NCI-H146 treated with DMSO at 0.1 percent for 48 hours (cell line): Measurements from ENCODE around the gene ULK4.
"Not testable (repeated sequence)": the region's sequence is repeated elsewhere in the genome, so short reads cannot be mapped to it uniquely, and the experiment has no call there.

Experiments
- DNase-seq: peaks from one replicate; lab custom pipeline; 2025; ENCODE audit not compliant: unreplicated experiment; lab: John Stamatoyannopoulos, UW

The ULK4 gene

DNA sequence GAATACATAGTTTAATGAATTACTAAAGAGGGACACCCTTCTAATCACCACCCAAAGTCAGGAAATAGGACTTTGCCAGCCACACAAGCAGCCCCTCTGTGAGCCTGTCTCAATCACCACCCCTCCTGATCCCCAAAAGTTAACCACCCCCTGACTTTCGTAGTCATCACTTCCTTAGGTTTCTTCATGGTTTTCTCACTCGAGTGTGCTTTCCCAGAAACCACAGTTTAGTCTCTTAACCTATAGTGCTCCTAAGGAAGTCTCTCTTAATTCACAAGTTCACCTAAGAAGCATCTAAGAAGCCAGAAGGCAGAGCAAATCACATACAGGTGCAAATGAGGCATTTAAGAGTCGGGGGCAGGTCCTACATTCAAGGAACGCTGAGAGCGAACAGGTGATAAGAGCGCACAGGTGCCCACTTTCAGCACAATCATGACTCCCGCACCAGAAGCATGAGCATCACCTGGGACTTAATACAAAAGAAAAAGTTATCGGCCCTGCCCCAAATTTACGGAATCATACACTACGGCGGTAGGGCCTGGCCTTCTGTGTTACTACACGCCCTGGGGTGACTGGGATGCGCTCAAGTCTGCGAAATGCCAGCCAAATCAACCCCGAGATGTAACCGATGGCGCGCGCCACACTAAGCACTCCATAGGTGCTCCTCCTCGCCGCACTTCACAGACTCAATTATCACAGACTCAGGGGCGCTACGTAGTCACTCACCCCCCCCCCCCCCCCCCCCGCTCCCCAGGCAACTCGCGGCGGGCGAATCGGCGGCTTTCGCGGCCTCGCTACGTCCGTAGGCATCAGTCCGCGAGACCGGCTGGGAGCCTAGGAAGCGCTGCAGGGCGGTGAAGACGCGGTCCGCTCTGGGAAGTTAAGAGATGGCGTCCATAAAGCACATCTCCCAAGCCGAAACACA is 815 bp downstream of the ULK4 start:
- peak; percentile 1 for DNase-seq

DNA sequence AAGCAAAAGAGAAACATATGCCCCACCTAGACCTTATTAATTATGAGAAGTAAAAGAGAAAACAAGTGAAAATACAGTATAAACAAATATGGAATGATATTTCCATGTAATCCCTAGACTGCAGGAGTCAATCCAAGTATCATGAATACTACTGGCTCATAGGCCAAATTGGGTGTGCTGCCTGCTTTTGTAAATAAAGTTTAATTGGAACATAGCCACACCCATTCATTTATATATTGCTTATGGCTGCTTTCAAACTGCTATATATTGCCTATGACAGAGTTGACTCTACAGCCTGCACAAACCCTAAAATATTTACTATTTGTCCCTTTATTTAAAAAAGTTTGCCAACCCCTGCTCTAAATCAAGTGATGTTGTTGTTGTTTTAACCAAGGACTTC is 5.3 kb downstream of the ULK4 start:
- no peak for DNase-seq

DNA sequence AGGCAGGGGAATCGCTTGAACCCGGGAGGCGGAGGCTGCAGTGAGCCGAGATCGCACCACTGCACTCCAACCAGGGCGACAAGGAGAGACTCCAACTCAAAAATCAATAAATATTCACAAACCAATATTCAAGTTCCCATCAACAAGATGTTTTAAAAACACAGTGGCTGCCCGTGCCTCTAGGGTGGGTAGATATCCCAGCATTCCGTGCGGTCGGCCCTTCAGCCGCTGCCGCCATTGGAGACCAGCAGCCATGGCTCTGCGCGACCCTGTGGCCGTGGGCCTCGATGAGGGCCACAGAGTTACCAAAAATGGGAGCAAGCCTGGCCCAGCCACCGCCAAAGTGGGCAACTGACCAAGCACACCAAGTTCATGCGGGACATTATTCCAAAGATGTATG is 6.7 kb downstream of the ULK4 start:
- no peak for DNase-seq

DNA sequence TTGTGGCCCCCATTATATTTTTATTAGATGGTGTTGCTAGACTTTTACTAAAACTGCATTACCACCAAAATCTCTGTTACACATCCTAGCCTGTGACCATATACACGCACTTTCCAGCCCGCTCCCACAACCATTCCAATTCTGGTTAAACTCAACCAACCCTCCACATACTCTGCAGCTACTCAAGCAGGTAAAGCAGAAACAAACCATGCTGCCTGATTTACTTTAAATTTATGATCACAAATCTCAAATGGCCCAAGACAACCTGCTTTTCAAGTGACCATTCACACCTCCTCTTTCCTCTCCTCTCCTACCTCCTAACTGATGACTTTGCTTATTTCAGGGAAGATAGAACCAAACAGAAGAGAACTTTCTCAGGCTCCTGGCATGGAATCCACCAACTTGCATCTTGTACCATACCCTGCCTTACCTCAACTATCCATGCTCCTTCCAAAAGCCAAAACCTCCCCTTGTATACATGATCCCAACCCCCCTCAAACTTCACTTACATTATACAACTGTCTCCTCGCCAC is 18.5 kb downstream of the ULK4 start:
- DNase-seq = no peak

DNA sequence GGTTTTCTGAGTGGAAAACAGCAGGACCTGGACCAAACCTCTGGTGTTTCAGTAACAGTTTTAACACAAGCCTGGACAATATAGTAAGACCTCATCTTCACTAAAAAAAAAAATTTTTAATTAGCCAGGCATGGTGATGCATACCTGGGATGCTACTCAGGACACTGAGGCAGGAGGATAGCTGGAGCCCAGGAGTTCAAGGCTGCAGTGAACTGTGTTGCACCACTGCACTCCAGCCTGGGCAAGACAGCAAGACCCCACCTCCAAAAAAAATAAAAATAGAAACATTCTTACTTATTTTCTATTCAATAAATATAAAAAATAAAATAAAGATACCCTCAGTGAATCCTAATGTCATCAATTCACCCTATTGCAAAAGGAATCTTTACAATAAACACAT is 21.5 kb downstream of the ULK4 start:
- DNase-seq = no peak

DNA sequence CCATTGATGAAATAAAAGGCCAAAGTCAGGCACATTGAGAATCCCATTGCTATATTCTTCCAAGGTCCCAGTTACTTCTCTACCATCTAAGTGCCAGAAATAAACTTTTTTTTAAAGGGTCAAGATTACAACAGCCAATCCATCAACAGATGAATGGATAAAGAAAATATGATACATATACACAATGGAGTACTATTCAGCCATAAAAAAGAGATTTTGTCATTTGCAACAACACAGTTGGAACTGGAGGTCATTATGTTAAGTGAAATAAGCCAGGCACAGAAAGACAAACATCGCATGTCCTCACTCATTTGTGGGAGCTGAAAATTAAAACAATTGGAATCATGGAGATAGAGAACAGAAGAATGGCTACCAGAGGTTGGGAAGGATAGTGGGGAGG is 25.5 kb downstream of the ULK4 start:
- DNase-seq = no peak

DNA sequence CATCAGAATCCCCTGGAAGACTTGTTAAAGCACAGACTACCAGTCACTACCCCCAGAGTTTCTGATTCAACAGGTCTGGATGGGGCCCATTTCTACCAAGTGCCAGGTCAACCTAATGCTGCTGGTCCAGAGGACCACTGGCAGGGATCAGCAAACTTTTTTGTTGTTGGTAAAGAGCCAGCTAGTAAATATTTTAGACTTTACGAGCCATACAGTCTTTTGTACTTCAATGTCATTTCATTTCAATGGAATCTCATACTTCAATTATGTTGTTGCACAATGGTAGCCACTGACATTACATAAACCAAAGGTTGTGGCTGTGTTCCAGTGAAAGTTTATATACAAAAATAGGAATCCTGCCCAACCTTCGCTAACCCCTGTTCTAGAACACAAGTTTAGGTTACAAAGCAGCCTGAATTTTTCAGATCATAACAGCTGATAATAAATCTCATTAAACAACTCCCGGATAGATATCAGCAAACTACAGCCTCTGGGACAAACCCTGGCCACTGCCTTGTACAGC is 28.7 kb downstream of the ULK4 start:
- DNase-seq = no peak

DNA sequence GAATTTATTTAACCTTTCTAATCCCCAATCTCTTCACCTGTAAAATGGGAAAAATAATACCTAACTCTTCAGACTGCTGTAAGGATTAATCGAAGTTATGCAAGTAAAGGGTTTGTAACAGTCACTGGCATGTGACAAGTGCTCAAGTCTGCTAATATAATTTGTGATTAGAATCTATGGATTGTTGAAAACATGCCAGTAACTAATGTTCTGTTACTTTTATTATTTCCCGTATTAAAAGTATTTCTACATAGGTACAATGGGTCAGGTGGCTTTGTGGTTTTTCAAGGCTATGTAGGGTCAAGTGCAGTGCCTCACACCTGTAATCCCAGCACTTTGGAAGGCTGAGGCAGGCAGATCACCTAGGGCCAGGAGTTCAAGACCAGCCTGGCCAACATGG is 29.4 kb downstream of the ULK4 start:
- no peak for DNase-seq

DNA sequence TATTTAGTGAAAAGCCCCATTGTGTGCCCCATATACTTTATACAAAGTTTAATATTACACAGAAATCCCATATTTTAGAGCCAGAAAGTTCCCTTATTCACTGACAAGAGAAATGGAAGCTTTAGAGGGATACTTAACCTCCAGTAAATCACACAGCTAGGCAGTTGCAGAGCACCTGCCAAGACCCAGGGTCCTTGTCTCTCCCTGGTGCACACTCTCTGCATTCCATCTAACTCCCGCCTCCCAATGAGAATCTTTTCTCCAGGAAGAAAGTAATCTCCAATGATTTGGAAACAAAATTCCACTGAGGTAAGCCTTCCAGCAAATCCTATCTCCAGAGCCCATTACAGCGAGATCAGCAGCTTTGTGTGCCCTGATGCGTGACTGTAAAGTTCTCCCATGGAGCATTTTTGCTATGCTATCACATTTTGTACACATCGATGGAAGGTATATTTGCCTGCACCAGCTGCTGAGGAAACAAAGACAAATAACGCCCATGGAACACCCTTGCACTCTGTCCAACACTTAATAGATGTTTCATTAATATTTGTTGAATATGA is 41.4 kb downstream of the ULK4 start:
- no peak for DNase-seq

DNA sequence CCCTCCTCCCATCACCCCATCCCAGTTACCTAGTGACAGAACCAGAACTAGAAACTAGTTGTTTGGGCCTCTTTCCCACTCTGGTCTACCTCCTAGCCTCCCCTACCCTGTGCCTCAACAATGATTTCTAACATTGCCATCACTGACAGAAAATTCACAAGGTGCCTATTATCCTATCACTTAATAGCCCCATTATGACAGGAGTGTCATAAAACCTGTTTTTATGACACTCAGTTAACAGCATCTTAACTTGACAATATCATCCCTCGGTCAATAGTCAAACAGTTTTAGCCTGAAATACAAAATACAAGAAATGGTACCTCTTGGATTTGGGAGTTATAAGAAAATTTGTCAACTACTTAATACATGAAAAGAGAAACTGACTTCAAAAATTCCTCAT is 46.5 kb downstream of the ULK4 start:
- no peak for DNase-seq

DNA sequence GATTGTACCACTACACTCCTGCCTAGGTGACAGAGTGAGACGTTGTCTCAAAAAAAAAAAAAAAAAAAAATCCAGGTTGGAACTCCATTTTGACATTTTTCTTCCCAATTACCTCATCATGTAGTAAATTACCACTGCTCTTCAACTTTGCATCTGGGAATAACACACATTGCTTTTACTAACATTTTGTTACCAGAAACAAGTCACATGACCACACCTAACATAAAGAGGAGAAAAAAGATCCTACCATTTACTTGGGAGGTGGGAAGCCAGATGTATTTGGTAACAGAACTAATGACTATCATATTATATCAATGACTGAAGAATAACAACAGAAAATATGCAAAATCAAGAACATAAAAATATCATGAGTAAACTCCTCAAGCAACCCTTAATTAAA is 49.6 kb downstream of the ULK4 start:
- no peak for DNase-seq

DNA sequence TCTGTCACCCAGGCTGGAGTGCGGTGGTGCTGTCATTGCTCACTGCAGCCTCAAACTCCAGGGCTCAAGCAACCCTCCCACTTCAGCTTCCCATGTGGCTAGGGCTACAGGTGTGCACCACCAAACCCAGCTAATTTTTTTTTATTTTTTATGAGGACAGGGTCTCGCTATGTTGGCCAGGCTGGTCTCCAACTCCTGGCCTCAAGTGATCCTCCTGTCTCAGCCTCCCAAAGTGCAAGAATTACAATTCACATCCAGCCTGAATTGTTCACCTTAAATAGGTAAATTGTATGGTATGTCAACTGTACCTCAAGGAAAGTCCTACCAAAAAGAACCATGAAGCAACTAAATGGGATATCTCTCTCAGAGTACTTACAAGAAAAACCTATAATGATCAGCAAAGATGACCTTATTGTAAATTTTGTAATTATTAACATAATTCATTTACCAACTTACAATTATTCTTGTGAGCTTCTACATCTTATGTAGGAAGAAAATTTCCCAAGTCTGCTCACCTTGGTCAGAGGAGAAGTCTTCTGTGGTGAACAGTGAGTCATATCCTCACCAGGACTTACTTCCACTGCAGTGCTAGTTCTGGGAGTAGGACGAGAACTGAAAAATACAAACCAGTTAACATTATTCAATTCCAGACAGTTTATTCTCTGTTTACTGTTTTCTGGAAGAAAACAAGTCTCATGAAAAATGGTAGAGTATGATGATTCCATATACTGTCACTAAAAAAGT is 54.4 kb downstream of the ULK4 start:
- no peak for DNase-seq

DNA sequence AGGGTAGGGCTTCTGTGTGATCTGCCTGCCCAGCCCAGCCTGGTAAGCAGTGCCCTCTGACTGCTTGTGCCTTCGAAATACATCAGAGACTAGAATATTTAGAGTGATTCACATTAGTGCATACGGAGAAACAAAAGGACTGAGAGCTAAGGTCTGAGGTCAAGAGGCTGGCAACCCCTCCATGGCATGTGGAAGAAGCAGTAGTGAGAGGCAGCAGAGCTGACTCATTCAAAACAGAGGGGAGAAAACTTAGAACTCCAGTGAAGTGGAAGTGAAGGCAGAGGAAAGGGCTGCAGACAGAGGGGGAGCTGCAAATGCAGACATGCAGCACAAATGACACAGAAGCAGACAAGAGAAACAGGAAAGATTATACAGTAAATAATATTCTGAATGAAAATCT is 61.6 kb downstream of the ULK4 start:
- DNase-seq = no peak

DNA sequence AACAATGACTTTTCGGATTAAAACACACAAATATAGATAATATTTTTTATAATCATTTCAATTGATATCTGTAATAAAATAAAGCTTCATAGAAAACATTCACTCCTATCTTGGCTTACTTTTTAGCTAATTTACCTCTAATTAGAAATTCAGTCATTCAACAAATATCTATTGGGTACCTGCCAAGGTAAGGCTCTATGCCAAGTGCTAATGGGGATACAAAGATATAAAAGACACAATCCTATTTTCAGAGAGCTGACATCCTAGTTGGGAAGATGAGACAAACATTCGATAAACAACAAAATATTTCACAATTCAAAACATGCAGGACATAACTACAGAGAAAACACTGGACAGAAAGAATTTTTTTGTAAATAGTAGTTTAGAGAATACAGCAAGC is 63.3 kb downstream of the ULK4 start:
- no peak for DNase-seq

DNA sequence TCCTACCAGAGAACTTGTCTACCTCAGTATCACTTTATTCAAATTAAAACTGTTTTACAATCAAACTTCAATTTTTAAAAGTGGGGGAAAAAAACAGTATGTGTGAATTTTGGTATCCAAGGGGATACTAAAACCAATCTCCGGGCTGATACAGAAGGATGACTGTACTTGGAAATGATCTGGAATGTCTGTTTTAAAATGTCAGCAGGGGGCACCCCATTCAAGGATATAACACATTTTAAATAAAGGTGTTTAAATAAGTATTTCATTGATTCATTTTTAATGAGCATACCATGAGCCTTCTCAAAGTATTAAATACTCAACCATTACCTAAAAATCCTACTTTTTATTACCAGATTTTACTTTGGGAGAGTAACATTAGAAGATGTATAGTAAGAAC is 67.9 kb downstream of the ULK4 start:
- DNase-seq = no peak

DNA sequence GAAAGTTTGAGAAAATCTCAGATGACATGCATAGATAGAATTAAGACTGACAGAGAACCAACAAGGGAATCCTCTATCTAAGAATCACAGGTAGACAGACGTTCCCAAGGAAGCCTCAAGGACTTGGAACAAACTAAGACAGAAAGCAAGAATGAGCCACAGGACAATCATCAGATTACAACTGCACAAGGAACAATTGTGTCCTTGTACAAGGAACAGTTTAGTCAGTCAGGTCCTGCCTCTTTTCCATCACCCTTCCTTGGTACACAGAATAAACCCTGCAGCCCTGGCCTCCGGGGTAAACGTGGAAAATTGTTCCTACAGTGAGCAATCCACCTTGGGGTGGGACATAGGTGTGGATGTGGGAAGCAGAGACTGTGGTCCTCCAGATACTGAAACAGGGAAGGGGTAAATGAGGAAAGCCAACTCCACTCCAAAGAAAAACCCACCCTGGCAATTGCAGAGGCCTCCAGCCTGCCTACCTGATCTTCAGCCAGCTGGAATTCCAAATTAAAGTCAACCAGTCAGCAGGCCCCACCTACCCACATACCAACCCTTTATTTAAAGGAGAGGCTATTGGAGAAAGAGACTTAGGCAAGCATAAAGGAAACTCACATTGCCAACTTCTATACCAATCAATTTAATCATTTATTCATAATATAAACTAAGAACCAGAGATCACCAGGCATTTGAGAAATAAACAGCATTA is 73.4 kb downstream of the ULK4 start:
- DNase-seq = no peak

DNA sequence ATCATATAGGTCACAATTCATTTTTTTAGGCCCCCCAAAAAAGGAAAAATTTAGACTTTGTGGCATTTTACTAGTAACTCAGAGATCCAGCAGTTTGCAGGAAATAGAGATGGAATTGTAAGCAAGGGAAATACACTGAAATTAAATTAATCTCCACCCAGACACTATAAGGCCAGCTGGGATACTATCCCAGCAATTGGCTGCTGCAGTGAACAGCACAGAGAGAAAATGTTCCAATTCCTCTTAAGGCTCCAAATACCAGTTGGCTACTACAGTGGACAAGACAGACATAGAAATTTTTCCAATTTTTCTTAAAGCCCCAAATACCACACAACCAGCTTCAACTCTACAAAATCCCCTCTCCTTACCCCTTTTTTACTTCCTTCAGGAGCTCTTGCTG is 78.9 kb downstream of the ULK4 start:
- DNase-seq = no peak

DNA sequence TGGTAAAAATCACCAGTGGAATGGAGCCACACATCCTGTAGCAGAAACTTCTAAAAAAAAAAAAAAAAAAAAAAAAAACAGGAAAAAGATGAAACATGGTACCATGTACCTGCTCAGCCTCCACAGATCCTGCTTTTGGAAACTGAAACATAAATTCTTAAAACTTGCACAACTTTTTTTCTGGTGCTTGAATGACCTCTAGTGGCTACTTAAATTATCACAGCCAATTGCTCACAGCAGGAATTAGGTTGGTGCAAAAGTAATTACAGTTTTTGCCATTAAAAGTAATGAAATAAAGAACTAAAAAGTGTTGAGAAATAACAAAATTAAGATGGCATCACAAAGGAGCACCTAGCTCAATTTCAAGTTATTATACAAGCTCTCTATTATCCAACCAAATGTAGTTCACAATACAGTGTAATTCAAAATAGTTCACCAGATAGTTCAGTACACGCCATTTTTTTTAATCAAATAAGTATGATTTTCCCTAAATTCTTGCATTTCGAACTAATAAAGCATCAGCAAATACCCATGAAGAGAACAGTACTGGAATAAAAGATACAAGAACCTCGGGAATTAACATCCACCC is 80.6 kb downstream of the ULK4 start:
- DNase-seq = peak; percentile 6

DNA sequence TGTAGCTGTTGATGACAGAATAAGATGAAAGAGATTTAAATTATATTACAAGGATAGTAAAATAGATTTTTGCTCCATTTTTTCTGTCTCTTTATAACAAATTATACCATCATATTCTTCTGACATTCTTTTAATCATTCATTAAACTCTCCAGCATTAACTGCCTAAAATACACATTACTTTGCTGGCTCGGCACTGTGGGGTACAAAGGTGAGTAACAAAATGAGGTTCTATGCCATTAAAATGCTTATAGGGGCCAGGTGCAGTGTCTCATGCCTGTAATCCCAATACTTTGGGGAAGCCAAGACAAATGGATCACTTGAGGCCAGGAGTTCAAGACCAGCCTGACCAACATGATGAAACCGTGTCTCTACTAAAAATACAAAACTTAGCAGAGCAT is 81.5 kb downstream of the ULK4 start:
- no peak for DNase-seq

DNA sequence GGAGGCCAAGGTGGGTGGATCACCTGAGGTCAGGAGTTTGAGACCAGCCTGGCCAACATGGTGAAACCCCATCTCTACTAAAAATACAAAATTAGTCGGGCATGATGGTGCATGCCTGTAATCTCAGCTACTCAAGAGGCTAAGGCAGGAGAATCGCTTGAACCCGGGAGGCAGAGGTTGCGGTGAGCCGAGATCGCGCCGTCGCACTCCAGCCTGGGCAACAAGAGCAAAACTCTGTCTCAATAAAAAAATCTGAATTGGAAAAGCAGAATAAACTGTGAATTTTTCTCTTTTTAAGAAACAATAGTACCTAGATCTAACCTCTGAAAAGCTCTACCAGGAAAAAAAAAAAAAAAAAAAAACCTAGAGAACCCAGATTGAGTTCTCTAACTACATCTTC is 84.2 kb downstream of the ULK4 start:
- DNase-seq = not testable (repeated sequence)

DNA sequence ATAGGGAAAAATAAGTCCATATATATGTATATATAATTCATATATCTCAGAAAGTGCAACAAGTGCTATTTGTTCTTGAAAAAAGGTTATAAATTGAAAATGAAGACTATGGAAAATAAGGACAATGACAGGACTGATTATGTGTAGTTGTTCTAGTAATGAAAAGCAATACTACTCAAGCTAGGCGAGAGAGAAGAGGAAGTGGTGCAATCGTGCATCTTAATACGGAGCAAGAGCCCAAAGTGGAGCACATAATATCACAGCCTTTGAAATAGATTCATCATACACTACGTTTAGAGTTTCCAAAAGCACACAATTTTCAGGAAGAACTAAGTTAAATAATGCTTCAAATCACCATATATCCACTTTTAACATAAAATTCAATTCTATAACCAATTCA is 87.9 kb downstream of the ULK4 start:
- no peak for DNase-seq
